A549 (cell line): ENCODE measurements around the gene HLA-G. TPM values are rescaled to one million over a fixed set of nuclear protein-coding genes. Genes with fewer than 3 reads are reported as not detected.
"Not testable (repeated sequence)": the region's sequence is repeated elsewhere in the genome, so short reads cannot be mapped to it uniquely, and the experiment has no call there.

Experiments used
- ATAC-seq, 2 experiments: fragments of 200-7000 bp in 1 of 2; fragments of >200 bp in 1 of 2; cut with Nextera tagmentation in 1 of 2; cut with Tn5 transposase in 1 of 2; 3 replicates each; pipeline versions ENCODE4 v1.8.0 to v1.9.1; 2018 to 2020; ENCODE audit warnings: mild to moderate bottlenecking in 1 of 2, moderate library complexity in 1 of 2
- CTCF ChIA-PET: fragments of 300-600 bp; sonication (Branson Sonifier 250); formaldehyde crosslinking; extraction: SDS; loops from one replicate; lab custom pipeline; 2021; ENCODE audit warnings: antibody characterized with exemption, inconsistent platforms; lab: Yijun Ruan, JAX
- POLR2A ChIA-PET: fragments of 350-600 bp; formaldehyde crosslinking; extraction: SDS; loops from one replicate; lab custom pipeline; 2021; ENCODE audit warnings: antibody characterized with exemption, inconsistent platforms; lab: Yijun Ruan, JAX
- DNase-seq, 2 experiments: peaks; one replicate each; pipeline versions ENCODE4 v3.0.0 to v3.0.0-alpha.2; 2011 to 2016; ENCODE audit warnings: low read depth in 1 of 2, low spot score in 1 of 2
- FAIRE-seq: peaks from 2 replicates; lab custom pipeline; 2011; peaks lifted over from hg19 to GRCh38; lab: Jason Lieb, UNC
- H3K27ac ChIP-seq, 2 experiments: fragments of >200 bp; sonication (Bioruptor Twin); formaldehyde crosslinking; 3 replicates each; pipeline ENCODE4 v1.5.1; 2016 to 2017
- H3K4me1 ChIP-seq: fragments of >200 bp; sonication (Bioruptor Twin); formaldehyde crosslinking; 3 replicates; pipeline ENCODE4 v1.6.1; 2016
- H3K4me2 ChIP-seq: fragments of >200 bp; sonication (Bioruptor Twin); formaldehyde crosslinking; 3 replicates; pipeline ENCODE4 v1.6.1; 2016
- H3K4me3 ChIP-seq: fragments of >200 bp; sonication (Bioruptor Twin); formaldehyde crosslinking; 3 replicates; pipeline ENCODE4 v1.5.1; 2016
- H3K9me3 ChIP-seq: fragments of >200 bp; sonication (Bioruptor Twin); formaldehyde crosslinking; 3 replicates; pipeline ENCODE4 v1.6.1; 2016
- CEBPB ChIP-seq, 2 experiments: fragments of >200 bp in 1 of 2; sonication (Bioruptor Twin) in 1 of 2; formaldehyde crosslinking in 1 of 2; IDR thresholded peaks; 2 replicates each; pipeline ENCODE4 v1.6.1; 2012 to 2016
- HOXA7 ChIP-seq: fragments of 250-450 bp; sonication (Bioruptor Pico); IDR thresholded peaks from 2 replicates; pipeline ENCODE4 v1.5.0; 2020; ENCODE audit warnings: mild to moderate bottlenecking, moderate library complexity
- MYC ChIP-seq: IDR thresholded peaks from 2 replicates; pipeline ENCODE4 v1.6.1; 2012; ENCODE audit warnings: mild to moderate bottlenecking, inconsistent platforms, low read length, improper control_type of control experiment, borderline replicate concordance
- NR3C1 ChIP-seq: fragments of >200 bp; sonication (Bioruptor Twin); formaldehyde crosslinking; IDR thresholded peaks from 3 replicates; pipeline ENCODE4 v1.6.1; 2017
- ZNF302 ChIP-seq: fragments of 250-450 bp; sonication (Bioruptor Pico); IDR thresholded peaks from 2 replicates; pipeline ENCODE4 v1.9.0; 2021; ENCODE audit warnings: inconsistent platforms, mild to moderate bottlenecking, moderate library complexity
- WGBS: methylation state at CpG from one replicate; pipeline ENCODE4 v1.1.6; 2017; ENCODE audit errors: missing lambda C conversion rate; 5-methylcytosine and 5-hydroxymethylcytosine counted together
- polyA plus RNA-seq, 4 experiments: library from polyadenylated mRNA; depleted of rRNA in 3 of 4; stranded (reverse); fragments of >200 nt; fragmentation: RNase III in 1 of 4; extraction: RNeasy Plus Mini Kit Qiagen cat#74134 plus additional on column Dnase treatment in 1 of 4; gene quantifications; 2 replicates in 3 of 4; 3 replicates in 1 of 4; pipeline ENCODE4 v1.2.3, GENCODE V29; 2011 to 2017
- small RNA-seq, 6 experiments: library from RNA; depleted of rRNA; stranded (forward); fragments of <200 nt; gene quantifications; one replicate each; pipeline ENCODE3, GENCODE V24; 2012
- TF ChIP-seq, protein P1 (sequence below): fragments of >200 bp; sonication (Bioruptor Twin); formaldehyde crosslinking; IDR thresholded peaks from 3 replicates; pipeline ENCODE4 v1.5.1; 2016
- TF ChIP-seq, protein P2 (sequence below): fragments of 250-450 bp; sonication (Bioruptor Pico); IDR thresholded peaks from 2 replicates; pipeline ENCODE4 v1.5.0; 2021; ENCODE audit warnings: mild to moderate bottlenecking, moderate library complexity, borderline replicate concordance

HLA-G gene
- polyA plus RNA-seq, 2 of the 4 experiments (the other 2 are of a cell fraction) = 0.06 TPM; not detected in 1

DNA sequence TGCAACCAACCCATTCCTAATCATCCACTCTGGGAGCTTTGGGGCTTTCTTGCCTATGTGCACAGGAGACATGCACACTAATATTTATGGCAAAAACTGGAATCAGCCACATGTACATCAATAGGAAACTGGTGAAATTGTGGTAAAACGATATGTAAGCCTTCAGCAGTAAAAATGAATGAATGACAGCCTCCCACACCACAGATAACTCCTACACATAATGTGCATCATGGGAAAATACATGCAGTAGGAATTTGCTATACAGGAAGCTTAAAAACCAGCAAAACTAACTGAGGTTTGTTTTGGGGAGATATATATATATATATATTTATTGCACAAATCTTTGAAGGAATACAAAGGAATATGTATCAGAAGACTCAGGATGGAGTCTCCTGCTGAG, 47.6 kb downstream of the HLA-G start:
- POLR2A ChIA-PET = no interaction called here
- H3K27ac ChIP-seq = no peak overlapping the region
- no peak overlapping the region for H3K4me3 ChIP-seq
- no peak for TF ChIP-seq NR3C1
- no peak for TF ChIP-seq MYC
- no peak for TF ChIP-seq HOXA7 (CRISPR knock-in tag)
- TF ChIP-seq CEBPB (IDR thresholded peaks at IDR 0.05) = no peak
- TF ChIP-seq ZNF302 (CRISPR knock-in tag) = no peak
- TF ChIP-seq, protein P1, sequence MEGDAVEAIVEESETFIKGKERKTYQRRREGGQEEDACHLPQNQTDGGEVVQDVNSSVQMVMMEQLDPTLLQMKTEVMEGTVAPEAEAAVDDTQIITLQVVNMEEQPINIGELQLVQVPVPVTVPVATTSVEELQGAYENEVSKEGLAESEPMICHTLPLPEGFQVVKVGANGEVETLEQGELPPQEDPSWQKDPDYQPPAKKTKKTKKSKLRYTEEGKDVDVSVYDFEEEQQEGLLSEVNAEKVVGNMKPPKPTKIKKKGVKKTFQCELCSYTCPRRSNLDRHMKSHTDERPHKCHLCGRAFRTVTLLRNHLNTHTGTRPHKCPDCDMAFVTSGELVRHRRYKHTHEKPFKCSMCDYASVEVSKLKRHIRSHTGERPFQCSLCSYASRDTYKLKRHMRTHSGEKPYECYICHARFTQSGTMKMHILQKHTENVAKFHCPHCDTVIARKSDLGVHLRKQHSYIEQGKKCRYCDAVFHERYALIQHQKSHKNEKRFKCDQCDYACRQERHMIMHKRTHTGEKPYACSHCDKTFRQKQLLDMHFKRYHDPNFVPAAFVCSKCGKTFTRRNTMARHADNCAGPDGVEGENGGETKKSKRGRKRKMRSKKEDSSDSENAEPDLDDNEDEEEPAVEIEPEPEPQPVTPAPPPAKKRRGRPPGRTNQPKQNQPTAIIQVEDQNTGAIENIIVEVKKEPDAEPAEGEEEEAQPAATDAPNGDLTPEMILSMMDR = no peak
- TF ChIP-seq, protein P2, sequence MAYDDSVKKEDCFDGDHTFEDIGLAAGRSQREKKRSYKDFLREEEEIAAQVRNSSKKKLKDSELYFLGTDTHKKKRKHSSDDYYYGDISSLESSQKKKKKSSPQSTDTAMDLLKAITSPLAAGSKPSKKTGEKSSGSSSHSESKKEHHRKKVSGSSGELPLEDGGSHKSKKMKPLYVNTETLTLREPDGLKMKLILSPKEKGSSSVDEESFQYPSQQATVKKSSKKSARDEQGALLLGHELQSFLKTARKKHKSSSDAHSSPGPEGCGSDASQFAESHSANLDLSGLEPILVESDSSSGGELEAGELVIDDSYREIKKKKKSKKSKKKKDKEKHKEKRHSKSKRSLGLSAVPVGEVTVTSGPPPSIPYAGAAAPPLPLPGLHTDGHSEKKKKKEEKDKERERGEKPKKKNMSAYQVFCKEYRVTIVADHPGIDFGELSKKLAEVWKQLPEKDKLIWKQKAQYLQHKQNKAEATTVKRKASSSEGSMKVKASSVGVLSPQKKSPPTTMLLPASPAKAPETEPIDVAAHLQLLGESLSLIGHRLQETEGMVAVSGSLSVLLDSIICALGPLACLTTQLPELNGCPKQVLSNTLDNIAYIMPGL (CRISPR knock-in tag) = no peak
- H3K9me3 ChIP-seq = no peaks in the 10 kb centered on the region
- CTCF ChIA-PET = no interaction called here
- no peak overlapping the region for H3K4me2 ChIP-seq
- FAIRE-seq = no peak
- 79% methylated on average over 1 of the region's 1 CpG for WGBS
- no peaks in the 10 kb centered on the region for H3K4me1 ChIP-seq
- ATAC-seq = no peak
- DNase-seq = no peak

DNA sequence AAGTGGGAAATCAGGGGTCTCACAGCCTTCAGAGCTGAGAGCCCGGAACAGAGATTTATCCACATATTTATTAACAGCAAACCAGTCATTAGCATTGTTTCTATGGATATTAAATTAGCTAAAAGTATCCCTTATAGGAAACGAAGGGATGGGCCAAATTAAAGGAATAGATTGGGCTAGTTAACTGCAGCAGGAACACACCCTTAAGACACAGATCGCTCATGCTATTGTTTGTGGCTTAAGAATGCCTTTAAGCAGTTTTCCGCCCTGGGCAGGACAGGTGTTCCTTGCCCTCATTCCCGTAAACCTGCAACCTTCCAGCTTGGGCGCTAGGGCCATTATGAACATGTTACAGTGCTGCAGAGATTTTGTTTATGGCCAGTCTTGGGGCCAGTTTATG, 48.1 kb downstream of the HLA-G start:
- CTCF ChIA-PET, H3K27ac ChIP-seq, FAIRE-seq, H3K4me1 ChIP-seq, H3K9me3 ChIP-seq, H3K4me3 ChIP-seq, ATAC-seq, H3K4me2 ChIP-seq, POLR2A ChIA-PET, DNase-seq: not testable (repeated sequence)
- no CpG with 5 or more reads among the region's 6 CpGs for WGBS

Small RNAs within 50 kb of the gene (small RNA-seq; reads per million reads assigned to genes)
- gene MICG = 0 reads per million in 6 experiments

Other genes with a start within 250 kb of the HLA-G start
- not detected in 2 replicates for gene OR2H2, start 242.7 kb upstream of the HLA-G start, polyA plus RNA-seq (2011; rRNA removed)
- gene OR2H2, start 242.7 kb upstream of the HLA-G start, polyA plus RNA-seq (2017; fragmentation: RNase III; extraction: RNeasy Plus Mini Kit Qiagen cat#74134 plus additional on column Dnase treatment) = not detected in 3 replicates
- gene GABBR1, start 194.6 kb upstream of the HLA-G start, polyA plus RNA-seq (2011; rRNA removed) = 6.8 and 11.0 TPM in 2 replicates
- 8.2 to 9.7 TPM (median 9.0 TPM) in 3 replicates for gene GABBR1, start 194.6 kb upstream of the HLA-G start, polyA plus RNA-seq (2017; fragmentation: RNase III; extraction: RNeasy Plus Mini Kit Qiagen cat#74134 plus additional on column Dnase treatment)
- gene MOG, start 170.7 kb upstream of the HLA-G start, polyA plus RNA-seq (2011; rRNA removed) = not detected in 2 replicates
- gene MOG, start 170.7 kb upstream of the HLA-G start, polyA plus RNA-seq (2017; fragmentation: RNase III; extraction: RNeasy Plus Mini Kit Qiagen cat#74134 plus additional on column Dnase treatment) = not detected in 3 replicates
- 0.07 and 0.08 TPM in 2 replicates for gene ZFP57, start 146.7 kb upstream of the HLA-G start, polyA plus RNA-seq (2011; rRNA removed)
- not detected in 3 replicates for gene ZFP57, start 146.7 kb upstream of the HLA-G start, polyA plus RNA-seq (2017; fragmentation: RNase III; extraction: RNeasy Plus Mini Kit Qiagen cat#74134 plus additional on column Dnase treatment)
- 2.7 and 3.5 TPM in 2 replicates for gene HLA-F, start 104.4 kb upstream of the HLA-G start, polyA plus RNA-seq (2011; rRNA removed)
- 3.1 to 4.5 TPM (median 3.3 TPM) in 3 replicates for gene HLA-F, start 104.4 kb upstream of the HLA-G start, polyA plus RNA-seq (2017; fragmentation: RNase III; extraction: RNeasy Plus Mini Kit Qiagen cat#74134 plus additional on column Dnase treatment)
- 78.8 and 86.5 TPM in 2 replicates for gene HLA-A, start 114.7 kb downstream of the HLA-G start, polyA plus RNA-seq (2011; rRNA removed)
- 81.8 to 95.0 TPM (median 90.7 TPM) in 3 replicates for gene HLA-A, start 114.7 kb downstream of the HLA-G start, polyA plus RNA-seq (2017; fragmentation: RNase III; extraction: RNeasy Plus Mini Kit Qiagen cat#74134 plus additional on column Dnase treatment)
- 34.6 and 35.3 TPM in 2 replicates for gene POLR1H, start 233.4 kb downstream of the HLA-G start, polyA plus RNA-seq (2011; rRNA removed)
- 24.8 to 26.1 TPM (median 25.5 TPM) in 3 replicates for gene POLR1H, start 233.4 kb downstream of the HLA-G start, polyA plus RNA-seq (2017; fragmentation: RNase III; extraction: RNeasy Plus Mini Kit Qiagen cat#74134 plus additional on column Dnase treatment)
- 61.6 and 78.6 TPM in 2 replicates for gene PPP1R11, start 239.4 kb downstream of the HLA-G start, polyA plus RNA-seq (2011; rRNA removed)
- 33.8 to 36.3 TPM (median 34.3 TPM) in 3 replicates for gene PPP1R11, start 239.4 kb downstream of the HLA-G start, polyA plus RNA-seq (2017; fragmentation: RNase III; extraction: RNeasy Plus Mini Kit Qiagen cat#74134 plus additional on column Dnase treatment)
- gene RNF39, start 247.9 kb downstream of the HLA-G start, polyA plus RNA-seq (2011; rRNA removed) = 0.05 TPM in 1 of 2 replicates, not detected in the other
- gene RNF39, start 247.9 kb downstream of the HLA-G start, polyA plus RNA-seq (2017; fragmentation: RNase III; extraction: RNeasy Plus Mini Kit Qiagen cat#74134 plus additional on column Dnase treatment) = 0.07 TPM in 1 of 3 replicates, not detected in the others